ENCODE results near the gene IQCM.
"Not testable (repeated sequence)": the region's sequence is repeated elsewhere in the genome, so short reads cannot be mapped to it uniquely, and the experiment has no call there.

The IQCM gene

DNA sequence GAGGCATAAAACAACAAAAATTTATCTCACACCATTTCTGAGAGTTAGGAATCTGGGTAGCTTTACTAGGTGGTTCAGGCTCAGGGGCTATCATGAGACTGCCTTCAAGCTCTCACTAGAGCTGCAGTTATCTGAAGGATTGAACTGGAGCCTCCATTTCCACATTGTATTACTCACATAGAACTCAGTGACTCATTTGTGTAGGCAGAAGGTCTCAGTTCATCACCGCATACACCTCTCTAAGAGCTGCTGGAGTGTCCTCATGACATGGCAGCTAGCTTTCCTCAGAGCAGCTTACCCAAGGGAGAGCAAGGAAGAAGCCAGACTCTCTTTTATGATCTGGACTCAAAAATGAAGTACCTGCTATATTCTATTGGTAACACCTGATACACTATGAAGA lies 389.2 kb downstream of the IQCM start:
- no peak for DNase-seq

DNA sequence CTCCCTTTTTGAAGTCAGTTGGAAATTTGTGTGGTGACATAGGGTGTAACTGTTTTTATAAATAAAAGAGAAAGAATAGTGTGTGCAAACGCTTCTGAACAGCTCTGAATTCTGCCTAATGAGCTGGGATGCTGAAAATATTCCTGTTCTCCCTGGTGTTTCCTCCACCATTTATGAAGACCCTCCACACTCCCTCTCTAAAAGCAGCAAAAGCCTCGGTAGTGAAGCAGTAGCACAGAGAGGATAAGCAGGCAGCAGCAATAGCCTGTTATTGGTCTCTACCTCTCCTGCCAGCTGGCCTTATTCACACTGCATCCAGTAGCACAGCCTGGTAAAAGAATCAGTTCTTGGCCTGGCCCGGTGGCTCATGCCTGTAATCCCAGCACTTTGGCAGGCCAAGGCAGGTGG lies 406.1 kb downstream of the IQCM start:
- no peak for DNase-seq

DNA sequence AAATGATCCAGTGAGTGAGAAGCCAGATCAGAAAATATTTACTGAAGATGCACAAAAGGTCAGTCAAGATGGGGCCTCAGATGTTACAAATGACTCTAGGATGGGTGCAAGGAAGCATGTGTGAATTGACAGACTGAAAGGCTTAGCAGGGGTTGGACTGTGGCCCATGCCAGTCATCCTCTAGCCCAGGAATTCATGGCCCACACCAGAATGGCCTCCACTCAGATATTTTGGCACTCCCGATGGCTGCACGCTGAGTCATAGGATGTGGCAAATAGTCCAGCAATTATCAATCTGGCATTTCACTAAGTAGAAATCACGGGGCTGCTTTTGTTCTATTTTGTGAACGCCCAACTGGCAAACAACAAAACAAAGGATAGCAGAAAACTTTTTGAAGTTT lies 406.5 kb downstream of the IQCM start:
- DNase-seq = no peak

DNA sequence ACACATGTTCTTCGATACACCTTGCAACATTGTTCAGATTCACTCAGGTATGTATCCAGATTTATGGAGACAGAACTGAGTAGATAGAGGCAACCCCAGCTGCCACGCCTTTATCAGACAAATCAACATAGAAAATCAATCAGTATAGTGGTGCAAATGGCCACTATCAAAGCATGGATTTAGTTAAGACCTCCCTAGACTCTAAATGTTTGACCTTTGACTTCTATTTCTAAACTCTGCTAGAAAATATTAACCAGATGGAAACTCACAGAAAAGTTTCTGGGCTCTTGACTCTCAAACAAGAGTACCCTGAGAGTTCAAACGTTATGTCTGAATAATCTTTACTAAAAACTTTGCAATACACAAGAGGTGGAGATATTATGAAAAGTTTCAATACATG lies 411.5 kb downstream of the IQCM start:
- DNase-seq = no peak

DNA sequence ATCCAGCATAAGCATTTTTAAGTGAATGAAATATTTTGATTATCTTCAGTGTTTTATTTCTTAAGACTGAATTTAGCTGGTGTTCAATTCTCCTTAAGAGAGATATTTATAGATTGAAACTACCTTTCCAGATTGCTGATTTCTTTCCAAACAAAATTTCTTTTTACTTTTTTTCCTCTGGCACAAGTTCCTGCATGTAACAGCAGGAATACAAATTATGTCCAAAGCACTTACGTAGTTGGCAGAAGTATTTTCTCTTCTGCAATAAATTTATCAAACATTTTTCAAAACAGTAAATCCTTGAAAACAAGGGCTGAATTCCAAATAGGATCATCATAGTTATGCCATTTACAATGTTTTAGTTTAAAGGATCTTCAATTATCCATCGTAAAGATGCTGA lies 412.6 kb downstream of the IQCM start:
- no peak for DNase-seq

DNA sequence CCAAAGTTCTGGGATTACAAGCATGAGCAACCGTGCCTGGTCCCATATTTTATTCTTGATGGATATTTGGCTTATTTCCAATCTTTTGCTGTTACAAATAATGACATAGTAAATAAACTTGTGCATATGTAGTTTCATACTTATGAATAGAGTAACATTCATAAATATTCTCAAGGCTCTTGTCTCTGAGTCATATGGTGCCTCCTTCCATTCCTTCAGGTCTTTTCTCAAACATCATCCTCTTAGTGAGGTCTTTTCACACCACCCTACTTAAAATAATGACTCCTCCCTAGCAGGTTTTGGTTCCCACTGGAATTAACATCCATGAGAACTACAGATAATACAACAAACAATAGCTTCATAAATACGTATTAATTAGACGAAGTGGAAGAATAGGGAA lies 416.6 kb downstream of the IQCM start:
- DNase-seq = no peak

DNA sequence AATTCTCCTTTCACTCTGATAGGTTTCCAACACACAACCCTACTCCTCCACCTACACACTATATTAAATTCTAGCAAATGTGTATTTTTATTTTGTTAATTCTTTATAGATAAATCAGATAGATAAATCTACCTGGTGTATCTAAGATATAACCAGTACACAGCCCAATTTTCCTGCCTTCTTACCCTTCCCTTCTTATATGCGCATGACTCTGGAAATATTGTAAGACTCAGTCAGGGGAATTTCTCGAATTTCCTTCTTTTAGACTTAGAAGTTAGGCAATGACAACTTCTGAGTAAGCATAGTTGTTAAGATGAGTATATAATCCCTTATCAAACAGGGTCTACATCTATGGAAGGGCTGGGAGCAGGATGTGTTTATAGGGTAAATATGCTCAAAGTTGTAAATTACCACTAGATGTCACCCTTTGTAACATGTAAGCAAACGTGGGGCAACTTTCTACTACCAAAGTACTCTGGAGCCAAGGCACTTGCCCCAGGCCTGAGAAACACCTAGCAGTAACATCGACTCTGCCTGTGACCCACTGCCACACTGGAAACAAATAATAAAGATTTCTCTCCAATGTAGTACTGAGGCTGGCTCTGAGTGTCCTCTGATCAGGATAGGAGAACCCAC lies 444.7 kb downstream of the IQCM start:
- no peak for DNase-seq

DNA sequence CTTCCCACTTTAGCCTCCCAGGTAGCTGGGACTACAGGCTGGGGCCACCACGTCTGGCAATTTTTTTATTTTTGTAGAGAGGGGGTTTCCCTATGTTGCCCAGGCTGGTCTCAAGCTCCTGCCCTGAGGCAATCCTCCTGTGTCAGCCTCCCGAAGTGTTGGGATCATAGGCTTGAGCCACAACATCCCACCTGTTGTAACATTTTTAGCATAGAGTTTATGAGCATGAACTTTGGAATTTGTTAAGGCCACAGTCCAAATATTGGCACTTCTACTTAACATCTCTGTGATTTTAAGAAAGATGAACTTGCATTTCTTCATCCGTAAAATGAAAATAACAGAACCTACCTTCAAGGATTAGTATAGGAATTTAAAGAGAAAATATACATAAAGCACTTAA lies 445.6 kb downstream of the IQCM start:
- no peak for DNase-seq

DNA sequence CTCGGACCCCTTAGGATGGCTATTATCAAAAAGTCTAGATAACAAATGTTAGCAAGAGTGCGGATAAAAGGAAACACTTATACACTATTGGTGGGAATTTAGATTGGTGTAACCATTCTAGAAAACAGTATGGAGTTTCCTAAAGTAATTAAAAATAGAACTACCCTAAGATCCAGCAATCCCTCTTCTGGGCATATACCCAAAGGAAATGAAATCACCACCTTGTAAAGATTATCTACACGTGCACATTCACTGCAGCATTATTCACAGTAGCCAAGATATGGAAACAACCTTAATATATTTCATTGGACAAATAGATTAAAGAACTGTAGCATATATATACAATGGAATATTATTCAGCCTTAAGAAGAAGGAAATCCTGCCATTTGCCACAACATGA lies 462.4 kb downstream of the IQCM start:
- no peak for DNase-seq

DNA sequence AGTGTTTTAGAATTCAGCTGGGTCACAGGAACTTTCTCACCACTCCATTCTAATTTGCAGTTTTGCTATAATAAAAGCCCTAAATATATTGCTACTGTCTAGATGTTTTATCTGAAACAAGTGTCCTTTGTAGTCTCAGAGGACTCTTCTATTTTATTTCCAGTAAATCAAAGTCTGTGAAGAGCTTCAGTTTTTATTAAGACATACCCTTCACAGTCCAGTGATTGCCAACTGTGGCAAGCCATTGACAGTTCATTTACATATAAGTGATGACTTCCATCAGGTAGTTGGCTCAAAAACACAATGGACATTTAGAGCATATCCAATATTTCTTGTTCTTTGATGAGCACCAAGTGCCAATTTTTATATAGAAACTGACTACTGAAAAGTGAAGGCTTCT lies 466.1 kb downstream of the IQCM start:
- no peak for DNase-seq

DNA sequence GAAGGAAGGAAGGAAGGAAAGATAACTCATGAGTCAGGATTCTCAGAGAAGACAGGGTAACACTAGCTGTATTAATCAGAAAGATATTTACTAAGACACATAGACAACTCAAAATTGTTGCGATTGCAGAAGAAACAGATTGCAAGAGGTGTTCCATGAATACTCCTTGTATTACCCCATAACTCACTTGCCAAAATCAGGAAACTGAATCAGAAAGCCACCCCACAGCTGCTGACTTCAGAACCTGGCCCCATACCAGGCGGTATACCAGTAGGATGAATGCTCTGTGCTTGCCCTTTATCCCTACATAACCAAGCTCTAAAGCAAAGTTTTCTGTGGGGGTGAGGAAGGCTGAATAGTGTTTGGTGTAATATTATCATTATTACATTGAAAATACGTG lies 468.5 kb downstream of the IQCM start:
- no peak for DNase-seq

DNA sequence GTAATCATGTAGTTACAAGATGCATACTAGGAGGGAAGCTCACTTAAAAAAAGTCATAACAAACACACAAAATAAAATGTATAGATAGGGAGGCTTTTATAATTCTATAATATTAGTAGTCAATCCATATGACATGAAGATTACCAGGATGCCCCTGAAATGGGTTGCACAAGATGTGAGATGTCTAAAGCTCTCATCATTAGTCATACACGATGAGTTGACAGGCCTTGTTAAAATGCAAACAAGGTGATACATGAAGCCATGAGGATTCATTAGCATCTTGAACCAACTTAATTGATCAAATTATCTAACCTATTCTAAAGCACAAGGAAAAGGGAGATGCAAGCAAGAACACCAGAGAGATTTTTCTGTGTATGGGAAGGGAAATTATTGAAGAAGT lies 470.2 kb downstream of the IQCM start:
- DNase-seq = no peak

DNA sequence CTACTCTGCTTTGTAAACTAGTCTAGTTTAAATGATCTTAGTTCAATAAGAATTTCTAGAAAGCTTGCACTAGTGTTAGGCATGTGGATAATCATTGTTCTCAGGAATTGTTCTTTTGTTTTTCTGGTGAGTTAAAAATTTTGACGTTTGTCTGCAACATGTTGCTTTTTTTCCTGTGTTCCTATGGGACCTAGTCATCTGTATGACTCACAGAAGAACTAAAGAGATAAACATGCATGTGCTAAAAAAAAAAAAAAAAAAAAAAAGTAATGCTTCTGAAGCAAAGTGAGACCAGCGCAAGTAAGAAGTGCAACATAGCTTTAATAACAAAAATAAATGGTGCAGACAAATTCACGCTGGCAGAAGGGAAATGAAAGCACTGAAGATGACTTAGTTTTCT lies 471.2 kb downstream of the IQCM start:
- DNase-seq = no peak

DNA sequence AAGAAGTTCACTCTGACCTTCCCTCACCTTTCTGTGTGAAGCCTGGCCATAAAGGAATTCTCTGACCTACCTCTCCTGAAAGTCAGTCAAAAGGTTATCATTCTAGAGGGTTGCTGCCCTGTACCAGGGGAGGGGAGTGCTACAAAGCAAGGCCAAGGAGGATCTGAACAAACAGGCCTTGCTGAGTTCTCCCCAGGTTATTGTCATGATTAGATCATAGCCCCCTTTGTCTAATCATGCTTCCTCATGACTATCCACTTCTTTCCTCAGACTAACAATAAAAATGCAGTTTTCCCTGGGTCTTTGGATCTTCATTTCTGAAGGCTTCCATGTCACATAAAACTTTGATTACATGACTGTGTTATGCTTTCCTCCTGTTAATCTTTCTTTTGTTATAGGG lies 472.0 kb downstream of the IQCM start:
- DNase-seq = no peak

DNA sequence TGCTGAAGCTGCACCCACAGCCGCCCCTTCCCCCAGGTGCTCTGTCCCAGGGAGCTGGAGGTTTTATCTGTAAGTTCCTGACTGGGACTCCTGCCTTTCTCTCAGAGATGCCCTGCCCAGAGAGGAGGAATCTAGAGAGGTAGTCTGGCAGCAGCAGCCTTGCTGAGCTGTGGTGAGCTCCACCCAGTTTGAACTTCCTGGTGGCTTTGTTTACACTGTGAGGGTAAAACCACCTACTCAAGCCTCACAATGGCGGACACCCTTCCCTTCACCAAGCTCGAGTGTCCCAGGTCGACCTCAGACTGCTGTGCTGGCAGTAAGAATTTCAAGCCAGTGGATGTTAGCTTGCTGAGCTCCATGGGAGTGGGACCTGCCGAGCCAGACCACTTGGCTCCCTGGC lies 474.5 kb downstream of the IQCM start:
- DNase-seq = not testable (repeated sequence)

DNA sequence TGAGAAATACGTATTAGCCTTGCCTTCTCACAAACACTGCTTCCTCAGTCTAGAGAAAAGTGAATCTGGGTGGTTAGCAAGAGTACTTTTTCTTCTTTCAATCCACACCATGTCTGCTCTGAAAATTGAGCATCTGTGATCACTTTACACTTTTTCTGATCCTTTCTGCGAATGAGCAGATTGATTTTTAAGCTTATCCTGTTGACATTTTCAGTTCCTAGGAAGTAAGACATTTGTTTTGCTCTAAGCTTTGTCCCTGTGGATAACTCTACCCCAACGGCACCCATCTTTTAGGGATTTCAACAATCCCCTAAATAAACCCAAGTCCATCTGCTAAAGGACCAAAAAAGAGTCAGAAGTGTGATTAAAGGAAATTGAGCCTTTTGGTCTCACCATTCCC lies 487.5 kb downstream of the IQCM start:
- no peak for DNase-seq

DNA sequence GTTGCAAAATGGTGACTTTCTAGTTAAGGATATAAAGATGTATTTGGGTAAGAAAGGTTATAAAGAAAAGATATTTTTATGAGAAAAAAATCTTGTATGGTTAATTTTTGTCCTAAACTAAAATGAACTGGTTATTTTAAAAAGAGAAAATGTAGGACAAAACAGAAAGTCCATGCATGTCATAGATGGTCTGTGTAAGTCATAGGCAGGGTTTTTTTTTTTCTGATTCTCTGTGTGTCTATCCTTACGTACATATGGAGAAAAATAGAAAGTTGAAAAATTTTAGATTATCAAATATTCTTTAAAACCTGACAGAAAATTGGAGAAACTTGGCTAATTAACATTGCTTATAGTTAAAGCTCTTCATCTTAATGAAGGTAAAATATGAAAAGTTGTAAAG lies 493.4 kb downstream of the IQCM start:
- no peak for DNase-seq

DNA sequence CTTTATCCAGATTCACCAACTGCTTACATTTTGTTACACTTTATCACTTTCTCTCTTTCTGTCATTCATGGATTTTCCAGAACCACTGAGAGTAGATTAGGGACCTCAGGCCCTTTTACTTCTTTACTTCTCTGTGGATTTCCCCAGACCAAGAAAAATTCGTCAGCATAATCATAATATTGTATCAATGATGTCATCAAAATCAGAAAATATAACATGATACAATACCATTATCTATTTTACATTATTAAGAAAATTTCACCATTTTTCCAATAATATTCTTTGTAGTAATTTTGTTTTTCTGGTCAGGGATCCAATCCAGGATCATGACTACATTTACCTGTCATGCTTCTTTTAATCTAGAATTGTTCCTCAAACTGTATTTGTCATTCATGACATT lies 494.2 kb downstream of the IQCM start:
- no peak for DNase-seq

DNA sequence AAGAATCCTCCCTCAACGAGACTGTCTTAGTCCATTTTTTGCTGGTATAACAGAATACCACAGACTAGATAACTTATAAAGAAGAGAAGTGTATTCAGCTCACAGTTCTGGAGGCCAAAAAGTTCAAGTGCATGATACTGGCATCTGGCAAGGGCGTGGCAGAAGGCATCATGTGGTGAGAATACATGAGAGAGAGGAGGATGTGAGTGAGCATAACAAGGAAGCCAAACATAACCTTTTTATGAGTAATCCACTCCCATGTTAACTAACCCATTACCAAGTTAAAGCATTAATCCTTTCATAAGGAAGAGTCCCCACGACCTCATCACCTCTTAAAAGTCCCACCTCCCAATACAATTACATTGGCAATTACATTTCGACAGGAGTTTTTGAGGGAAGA lies 504.6 kb downstream of the IQCM start:
- DNase-seq = no peak

DNA sequence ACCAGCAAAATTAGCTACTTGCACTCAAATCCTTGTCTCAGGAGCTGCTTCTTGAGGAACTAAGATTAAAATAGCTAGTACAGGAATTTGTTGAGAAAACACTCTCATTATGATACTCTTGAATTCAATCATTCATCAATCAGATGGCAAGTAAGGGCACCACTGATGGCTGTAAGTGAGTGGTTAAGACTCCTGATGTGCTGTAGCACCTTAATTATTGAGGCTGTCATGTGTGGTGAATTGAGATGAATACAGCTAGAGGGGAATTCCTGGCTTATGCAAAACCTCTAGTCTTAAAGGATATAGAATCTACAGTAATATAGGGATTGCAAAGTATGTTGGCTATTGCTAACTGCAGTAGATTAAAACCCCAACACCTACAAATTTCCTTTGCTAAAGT lies 509.1 kb downstream of the IQCM start:
- no peak for DNase-seq

Data from stimulated activated CD4-positive, alpha-beta T cell treated with anti-CD3 and anti-CD28 coated beads, Interleukin-12 subunit alpha, Interleukin-12 subunit beta, amount 100 ng/mL, for 4 hours (primary cell).